ES-I3 (cell line): ENCODE measurements around the gene ANO7.

Experiments
- H3K36me3 ChIP-seq: 2 replicates; pipeline ENCODE4 v1.6.1; 2013; ENCODE audit warnings: mild to moderate bottlenecking, low read length, control low read depth, moderate library complexity; ENCODE audit not compliant: insufficient read depth
- H3K4me1 ChIP-seq: 2 replicates; pipeline ENCODE4 v1.6.1; 2013; ENCODE audit warnings: mild to moderate bottlenecking, control low read depth, low read length; ENCODE audit not compliant: insufficient read depth
- H3K9ac ChIP-seq: 2 replicates; pipeline ENCODE4 v1.6.1; 2013; ENCODE audit warnings: low read depth, mild to moderate bottlenecking, low read length, moderate library complexity
- H3K9me3 ChIP-seq: 2 replicates; pipeline ENCODE4 v1.6.1; 2013; ENCODE audit warnings: mild to moderate bottlenecking, low read length, moderate library complexity; ENCODE audit not compliant: control insufficient read depth, insufficient read depth

The ANO7 gene, protein sequence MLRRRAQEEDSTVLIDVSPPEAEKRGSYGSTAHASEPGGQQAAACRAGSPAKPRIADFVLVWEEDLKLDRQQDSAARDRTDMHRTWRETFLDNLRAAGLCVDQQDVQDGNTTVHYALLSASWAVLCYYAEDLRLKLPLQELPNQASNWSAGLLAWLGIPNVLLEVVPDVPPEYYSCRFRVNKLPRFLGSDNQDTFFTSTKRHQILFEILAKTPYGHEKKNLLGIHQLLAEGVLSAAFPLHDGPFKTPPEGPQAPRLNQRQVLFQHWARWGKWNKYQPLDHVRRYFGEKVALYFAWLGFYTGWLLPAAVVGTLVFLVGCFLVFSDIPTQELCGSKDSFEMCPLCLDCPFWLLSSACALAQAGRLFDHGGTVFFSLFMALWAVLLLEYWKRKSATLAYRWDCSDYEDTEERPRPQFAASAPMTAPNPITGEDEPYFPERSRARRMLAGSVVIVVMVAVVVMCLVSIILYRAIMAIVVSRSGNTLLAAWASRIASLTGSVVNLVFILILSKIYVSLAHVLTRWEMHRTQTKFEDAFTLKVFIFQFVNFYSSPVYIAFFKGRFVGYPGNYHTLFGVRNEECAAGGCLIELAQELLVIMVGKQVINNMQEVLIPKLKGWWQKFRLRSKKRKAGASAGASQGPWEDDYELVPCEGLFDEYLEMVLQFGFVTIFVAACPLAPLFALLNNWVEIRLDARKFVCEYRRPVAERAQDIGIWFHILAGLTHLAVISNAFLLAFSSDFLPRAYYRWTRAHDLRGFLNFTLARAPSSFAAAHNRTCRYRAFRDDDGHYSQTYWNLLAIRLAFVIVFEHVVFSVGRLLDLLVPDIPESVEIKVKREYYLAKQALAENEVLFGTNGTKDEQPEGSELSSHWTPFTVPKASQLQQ

DNA sequence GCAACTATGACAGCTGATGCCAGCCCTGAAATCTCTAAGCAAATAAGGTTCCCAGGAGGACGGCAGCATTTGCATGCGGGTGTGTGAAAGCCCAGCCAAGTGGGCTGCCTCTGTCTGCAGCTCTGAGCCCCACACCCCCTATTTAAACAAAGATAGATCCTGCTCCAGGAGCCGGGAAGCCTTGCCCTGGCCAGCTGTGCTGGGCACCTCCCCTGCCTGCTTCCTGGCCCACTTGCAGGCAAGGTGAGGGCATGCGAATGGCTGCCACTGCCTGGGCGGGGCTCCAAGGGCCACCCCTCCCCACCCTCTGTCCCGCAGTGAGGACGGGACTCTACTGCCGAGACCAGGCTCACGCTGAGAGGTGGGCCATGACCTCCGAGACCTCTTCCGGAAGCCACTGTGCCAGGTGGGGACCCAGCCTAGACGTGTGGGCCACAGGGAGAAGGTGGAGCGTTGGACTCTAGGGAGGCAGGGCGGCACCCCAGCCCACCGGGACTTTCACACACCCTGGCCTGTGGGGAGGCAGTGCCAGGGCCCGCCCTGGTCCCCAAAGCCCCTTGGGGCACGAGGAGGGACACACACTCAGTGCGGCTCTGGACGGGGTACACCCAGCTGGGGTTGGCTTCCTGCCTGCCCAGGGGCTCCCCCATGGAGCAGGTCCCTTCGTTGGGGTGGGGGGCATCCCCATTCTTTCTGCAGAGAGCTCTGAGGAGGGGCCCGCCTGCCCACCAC, at the start of gene ANO7:
Gene ANO7 (plus strand): TSS at position 317 of the 732 bp plus-strand sequence. CDS start 1,387 bp downstream, outside the sequence.
- Histone ChIP-seq H3K9ac (no peak within 1 kb of the TSS), H3K4me1 (peaks cover 13% of the 10 kb centered on the region; the same call in 1 of the 2 replicates)

DNA sequence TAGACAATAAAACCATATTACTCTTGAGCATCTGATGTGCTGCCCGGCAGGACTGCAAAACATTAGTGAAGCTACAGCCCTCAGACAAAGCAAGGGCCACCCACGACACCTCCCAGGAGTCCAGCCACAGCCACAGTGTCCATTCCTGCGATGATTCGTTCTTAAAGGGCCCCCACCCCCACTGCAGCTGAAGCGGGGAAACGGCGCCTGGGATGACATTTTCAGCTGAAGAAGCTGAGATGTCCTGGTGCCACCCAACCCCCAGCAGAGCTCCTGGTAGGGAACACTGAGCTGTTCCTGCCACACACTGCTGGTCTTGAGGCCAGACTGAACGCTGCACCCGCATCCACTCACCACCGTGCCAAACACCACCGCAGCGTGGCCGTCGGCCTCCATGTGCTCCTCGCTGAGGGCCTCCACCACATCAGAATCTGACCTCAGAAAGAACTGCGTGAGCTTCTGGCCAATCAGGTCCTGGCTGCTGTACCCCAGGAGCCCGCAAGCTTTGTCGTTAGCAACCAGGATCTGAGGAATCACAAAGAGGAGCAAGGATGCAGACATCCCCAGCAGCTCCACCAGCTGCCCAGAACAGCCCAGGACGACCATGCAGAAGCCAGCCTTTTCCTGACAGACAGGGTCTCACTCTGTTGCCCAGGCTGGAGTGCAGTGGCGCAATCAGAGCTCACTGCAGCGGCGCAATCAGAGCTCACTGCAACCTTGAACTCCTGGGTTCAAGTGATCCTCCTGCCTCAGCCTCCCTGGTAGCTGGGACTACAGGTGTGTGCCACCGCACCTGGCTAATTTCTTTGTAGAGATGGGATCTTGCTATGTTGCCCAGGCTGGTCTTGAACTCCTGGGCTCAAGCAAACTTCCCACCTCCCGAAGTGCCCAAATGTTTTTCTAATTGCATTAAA, 48.7 kb upstream of the ANO7 start:
- no peak overlapping the region for H3K9ac ChIP-seq
- H3K36me3 ChIP-seq, result no peaks in the 10 kb centered on the region; the same call in none of the 2 replicates
- no peaks in the 10 kb centered on the region for H3K9me3 ChIP-seq
- no peaks in the 10 kb centered on the region for H3K4me1 ChIP-seq

More for the DNA sequence above, at the start of gene ANO7:
- H3K36me3 ChIP-seq, result no peaks in the 10 kb centered on the region
- H3K9me3 ChIP-seq, result no peaks in the 10 kb centered on the region

DNA sequence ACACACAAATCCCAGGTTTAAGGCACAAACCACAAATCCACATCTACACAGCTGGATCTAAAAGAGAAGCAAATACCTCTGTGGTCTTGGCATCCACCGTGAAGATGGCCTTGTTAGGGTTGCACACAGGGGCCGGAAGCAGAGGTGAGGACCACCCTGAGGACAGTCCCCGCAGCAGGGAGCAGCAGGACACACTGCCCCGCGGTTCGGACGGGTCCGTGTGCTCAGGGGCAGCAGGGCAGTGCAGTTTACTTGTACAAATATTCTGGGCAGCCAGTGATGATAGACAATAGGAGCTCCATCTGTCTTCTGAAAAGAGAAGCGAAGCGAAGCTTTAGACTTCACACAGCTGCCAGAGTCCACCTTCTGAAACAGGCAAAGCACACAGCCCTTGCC, 48.0 kb upstream of the ANO7 start:
- Histone ChIP-seq H3K9me3 (no peaks in the 10 kb centered on the region), H3K9ac (no peak overlapping the region), H3K36me3 (no peaks in the 10 kb centered on the region; the same call in none of the 2 replicates), H3K4me1 (no peaks in the 10 kb centered on the region)

DNA sequence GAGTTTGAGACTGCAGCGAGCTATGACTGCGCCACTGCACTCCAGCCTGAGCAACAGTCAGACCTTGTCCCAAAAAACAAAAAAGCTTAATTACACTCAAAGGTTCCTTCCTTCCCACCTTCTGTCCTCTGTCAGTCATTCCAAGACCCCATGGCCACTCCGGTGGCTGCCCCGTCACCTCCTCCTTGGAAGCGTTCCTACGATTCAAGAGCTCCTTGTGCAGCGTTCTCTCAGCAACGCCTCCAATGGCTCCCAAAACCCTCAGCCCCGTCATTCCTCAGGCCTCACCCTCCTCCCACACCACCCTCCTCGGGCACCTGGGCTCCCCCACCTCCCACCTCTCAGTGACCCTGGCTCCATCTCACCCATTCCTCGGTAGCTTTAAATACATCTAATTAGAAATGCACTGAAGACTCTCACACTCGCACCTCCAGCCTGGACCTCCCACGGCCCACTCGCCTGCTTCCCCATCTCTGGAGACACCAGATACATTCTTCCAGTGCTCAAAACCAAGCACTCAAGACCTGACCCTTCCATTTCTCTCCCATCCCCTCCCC, 47.2 kb upstream of the ANO7 start:
- Histone ChIP-seq H3K36me3 (no peaks in the 10 kb centered on the region; the same call in none of the 2 replicates), H3K9me3 (no peaks in the 10 kb centered on the region), H3K4me1 (no peaks in the 10 kb centered on the region)

DNA sequence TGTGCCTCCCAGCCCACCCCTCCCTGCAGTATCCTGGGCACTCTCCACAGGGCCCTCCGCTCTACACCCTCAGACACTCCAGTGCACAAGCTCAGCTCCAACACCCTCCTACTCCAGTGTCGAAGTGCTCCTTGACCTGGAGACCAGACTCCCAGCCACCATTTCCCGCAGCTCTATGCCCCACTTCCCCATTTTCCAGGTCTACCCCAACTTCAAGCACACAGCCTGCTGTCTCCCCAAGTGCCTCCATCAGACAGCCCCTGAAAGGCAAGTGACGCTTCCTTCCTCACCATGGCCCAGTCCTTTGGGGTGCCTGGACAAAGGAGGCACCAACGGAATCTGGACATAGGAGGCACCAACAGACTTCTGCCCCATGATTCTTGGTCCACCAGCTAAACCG, 46.4 kb upstream of the ANO7 start:
- Histone ChIP-seq H3K36me3 (no peaks in the 10 kb centered on the region; the same call in 1 of the 2 replicates), H3K9me3 (no peaks in the 10 kb centered on the region), H3K9ac (no peak overlapping the region), H3K4me1 (no peaks in the 10 kb centered on the region)

More for the DNA sequence above, 47.2 kb upstream of the ANO7 start:
- H3K9ac ChIP-seq, result no peak overlapping the region

DNA sequence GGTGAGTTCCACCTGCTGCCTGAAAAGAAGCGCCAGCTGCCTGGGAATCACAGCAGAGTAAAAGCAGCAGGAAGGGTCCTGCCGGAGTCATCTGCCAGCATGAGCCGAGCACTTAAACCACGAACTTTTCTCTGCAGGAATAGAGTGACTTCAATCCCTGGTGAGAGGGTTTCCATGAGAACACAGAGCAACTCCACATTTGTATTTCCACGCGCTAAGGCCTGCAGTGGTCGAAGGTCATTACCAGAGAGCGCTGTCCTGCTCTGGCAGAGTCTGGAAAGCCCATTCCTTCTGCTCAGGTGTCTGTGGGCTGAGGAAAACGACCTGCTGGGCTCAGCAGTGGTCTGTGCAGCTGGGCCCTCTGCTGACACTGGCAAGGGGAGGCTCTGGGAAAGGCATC, 45.9 kb upstream of the ANO7 start:
- Histone ChIP-seq H3K9me3 (no peaks in the 10 kb centered on the region), H3K4me1 (no peaks in the 10 kb centered on the region), H3K36me3 (no peaks in the 10 kb centered on the region; the same call in 1 of the 2 replicates), H3K9ac (no peak overlapping the region)

DNA sequence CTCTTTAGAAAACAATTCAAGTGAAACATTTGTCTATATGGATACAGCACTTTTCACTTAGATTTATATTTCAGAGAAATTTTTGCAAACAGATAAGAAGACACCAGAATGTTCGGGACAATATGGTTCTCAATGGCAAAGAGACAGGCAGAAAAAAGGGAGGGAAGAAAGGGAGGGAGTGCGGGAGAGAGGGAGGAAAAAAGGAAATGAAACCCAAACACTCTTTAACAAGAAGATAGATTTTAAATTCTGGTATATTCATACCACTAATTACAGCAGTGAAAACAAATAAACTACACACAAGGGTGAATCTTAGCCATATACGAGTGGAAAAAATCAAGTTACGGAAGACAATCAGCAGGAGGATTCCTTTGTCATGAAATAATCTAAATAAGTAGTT, 42.2 kb upstream of the ANO7 start:
- no peaks in the 10 kb centered on the region for H3K9me3 ChIP-seq
- H3K36me3 ChIP-seq, result no peaks in the 10 kb centered on the region
- H3K9ac ChIP-seq, result no peak overlapping the region
- peaks cover 6% of the 10 kb centered on the region; the same call in 1 of the 2 replicates for H3K4me1 ChIP-seq

DNA sequence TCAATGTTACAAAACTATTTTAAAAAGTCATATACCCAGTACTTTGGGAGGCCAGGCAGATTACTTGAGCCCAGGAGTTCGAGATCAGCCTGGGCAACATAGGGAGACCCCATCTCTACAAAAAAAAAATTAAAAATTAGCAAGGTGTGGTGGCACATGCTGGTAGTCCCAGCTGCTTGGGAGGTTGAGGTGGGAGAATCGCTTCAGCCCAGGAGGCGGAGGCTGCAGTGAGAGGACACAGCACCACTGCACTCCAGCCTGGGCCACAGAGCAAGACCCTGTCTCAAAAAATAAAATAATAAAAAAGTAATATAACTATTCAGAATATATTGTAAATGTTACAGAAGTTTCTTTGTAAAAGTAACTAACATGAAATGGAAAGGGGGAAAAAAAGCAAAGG, 41.1 kb upstream of the ANO7 start:
- peaks cover 6% of the 10 kb centered on the region; the same call in 1 of the 2 replicates for H3K4me1 ChIP-seq
- H3K36me3 ChIP-seq, result no peaks in the 10 kb centered on the region
- no peak overlapping the region for H3K9ac ChIP-seq
- no peaks in the 10 kb centered on the region for H3K9me3 ChIP-seq

DNA sequence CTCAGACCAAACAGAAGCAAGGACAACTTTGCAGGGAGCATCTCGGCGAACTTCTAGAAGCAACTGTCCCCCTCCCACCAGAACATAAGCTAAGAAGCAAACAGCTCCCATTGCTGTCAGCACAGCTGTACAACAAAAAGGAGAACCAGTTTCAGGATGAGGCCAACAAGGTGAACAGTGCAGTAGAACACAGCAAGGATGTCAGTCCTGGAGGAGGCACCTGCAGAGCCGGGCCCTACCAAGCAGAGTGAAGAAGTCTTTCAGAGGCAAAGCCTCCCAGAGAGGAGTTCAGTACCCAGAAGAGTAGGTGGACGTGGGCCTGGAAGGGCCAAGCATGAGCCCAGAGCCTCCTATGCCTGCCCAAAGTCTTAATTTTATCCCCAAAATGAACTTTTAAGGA, 40.2 kb upstream of the ANO7 start:
- Histone ChIP-seq H3K9ac (peak overlapping the region; percentile 89; the same call in 1 of the 2 replicates), H3K9me3 (no peaks in the 10 kb centered on the region), H3K4me1 (peaks cover 6% of the 10 kb centered on the region; the same call in 1 of the 2 replicates), H3K36me3 (no peaks in the 10 kb centered on the region)

DNA sequence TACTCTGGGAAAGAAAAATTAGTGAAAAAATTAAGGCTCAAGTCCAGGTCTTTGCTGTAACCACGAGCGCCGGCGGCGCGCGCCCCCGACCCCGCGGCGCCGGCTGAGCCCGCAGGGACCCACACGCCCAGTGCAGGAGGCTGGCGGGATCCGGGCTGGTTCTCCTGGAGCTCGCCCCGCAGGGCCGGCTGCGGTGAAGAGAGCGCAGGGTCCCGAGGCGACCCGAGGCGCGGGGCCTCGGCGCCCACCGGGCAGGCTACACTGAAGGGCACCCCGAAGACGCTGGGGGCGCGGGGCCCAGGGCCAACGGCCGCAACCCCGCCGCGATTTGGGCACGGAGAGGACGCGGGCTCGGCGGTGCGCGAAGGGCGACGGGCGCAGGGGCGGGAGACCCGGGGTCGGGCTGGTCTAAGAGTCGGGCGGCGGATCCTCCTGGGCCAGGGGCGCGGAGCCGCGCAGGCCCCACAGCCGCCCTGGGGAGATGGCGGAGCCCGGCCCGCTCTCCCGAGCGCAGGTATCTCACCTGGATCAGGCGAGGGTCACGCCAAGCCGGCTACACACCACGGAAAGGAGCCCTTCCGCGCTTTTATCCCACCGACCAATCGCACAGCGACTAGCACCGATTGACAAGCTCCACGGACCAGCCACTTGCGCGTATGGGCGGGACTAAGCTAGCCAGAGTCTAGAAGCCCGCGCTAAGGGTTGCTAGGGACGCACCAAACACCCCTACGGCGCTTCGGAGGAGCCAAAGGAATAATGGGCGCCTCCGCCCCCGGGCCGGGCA, 39.4 kb upstream of the ANO7 start, which contains the start of gene PASK:
Gene PASK (minus strand): TSS at position 582 of the 784 bp plus-strand sequence. CDS start 6,440 bp downstream, outside the sequence.
- H3K9ac ChIP-seq, result peak within 1 kb of the TSS; percentile 89
- peaks cover 6% of the 10 kb centered on the region; the same call in 1 of the 2 replicates for H3K4me1 ChIP-seq
- no peaks in the 10 kb centered on the region for H3K9me3 ChIP-seq
- no peaks in the 10 kb centered on the region for H3K36me3 ChIP-seq

DNA sequence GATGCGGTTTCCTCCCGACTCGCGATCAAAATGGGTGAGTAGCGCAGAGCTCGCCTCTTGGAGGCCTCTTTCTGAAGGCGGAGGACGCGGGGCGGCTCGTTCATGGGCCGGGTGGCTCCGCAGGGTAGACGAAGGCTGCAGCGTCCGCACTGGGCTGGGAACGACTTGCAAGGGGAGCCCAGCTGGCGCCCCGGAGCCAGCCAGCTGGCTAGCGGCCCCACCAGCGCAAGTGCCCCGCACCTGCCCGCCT, 38.9 kb upstream of the ANO7 start:
- Histone ChIP-seq H3K9ac (peak overlapping the region; percentile 89; the same call in 1 of the 2 replicates), H3K4me1 (peaks cover 6% of the 10 kb centered on the region; the same call in 1 of the 2 replicates), H3K36me3 (no peaks in the 10 kb centered on the region), H3K9me3 (no peaks in the 10 kb centered on the region)

DNA sequence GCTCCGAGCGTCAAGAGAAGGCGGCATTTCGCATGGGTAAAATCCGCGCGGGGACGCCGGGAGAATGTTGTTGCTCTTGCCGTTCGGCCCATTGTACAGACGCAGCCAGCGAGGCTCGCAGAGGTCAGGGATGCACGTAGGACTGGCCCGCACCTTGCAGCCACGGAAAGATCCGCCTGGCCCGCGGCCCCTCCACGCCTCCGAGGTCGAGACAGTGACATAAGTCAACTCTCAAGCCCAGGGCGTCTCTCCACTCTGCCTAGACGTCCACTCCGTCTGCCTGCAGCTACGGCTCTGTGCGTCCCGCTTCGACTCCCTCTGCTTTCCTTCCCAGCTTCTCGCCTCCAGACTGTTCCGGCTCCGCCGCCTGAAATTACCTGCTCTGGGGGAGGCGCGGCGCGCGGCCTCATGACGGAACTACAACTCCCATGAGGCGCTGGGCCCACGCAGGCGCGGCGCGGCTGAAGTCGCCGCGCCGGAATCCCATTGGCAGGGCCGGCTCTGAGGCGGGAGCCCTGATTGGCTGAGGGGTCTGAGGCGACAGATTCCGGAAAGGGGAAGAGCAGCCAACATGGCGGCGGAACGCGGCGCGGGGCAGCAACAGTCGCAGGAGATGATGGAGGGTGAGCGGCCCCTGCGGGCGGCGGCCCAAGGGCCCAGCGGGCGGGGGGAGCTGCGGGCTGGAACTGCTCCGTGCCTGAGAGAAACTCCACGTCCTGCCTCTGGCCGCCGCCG, 38.4 kb upstream of the ANO7 start, which contains the start of gene PPP1R7:
Gene PPP1R7 (plus strand): TSS at position 543 of the 735 bp plus-strand sequence. CDS start 29 bp downstream, at position 572.
- no peaks in the 10 kb centered on the region for H3K9me3 ChIP-seq
- H3K4me1 ChIP-seq, result peaks cover 6% of the 10 kb centered on the region; the same call in 1 of the 2 replicates
- H3K36me3 ChIP-seq, result no peaks in the 10 kb centered on the region
- peak within 1 kb of the TSS; percentile 89 for H3K9ac ChIP-seq
